RWPE2 (cell line): Measurements from ENCODE around the gene TINCR.

Experiments
- ATAC-seq: fragments of 200-7000 bp; cut with Tn5 transposase; 3 replicates; pipeline ENCODE4 v1.9.1; 2021; ENCODE audit warnings: low read depth
- DNase-seq: peaks from one replicate; pipeline ENCODE4 v3.0.0-alpha.2; 2020; ENCODE audit warnings: low spot score
- H3K27ac ChIP-seq: fragments of 450-650 bp; 2 replicates; pipeline ENCODE4 v1.5.1; 2017; ENCODE audit warnings: mild to moderate bottlenecking; ENCODE audit not compliant: poor library complexity, severe bottlenecking
- H3K27me3 ChIP-seq: fragments of 250-450 bp; sonication (Bioruptor Pico); 2 replicates; pipeline ENCODE4 v1.5.1; 2021; ENCODE audit warnings: mild to moderate bottlenecking, moderate library complexity; ENCODE audit not compliant: insufficient read depth, poor library complexity, severe bottlenecking
- H3K36me3 ChIP-seq: fragments of 250-450 bp; sonication (Bioruptor Pico); 2 replicates; pipeline ENCODE4 v1.5.1; 2020; ENCODE audit warnings: low read depth, mild to moderate bottlenecking, moderate library complexity
- H3K4me1 ChIP-seq: fragments of 250-450 bp; sonication (Bioruptor Pico); 2 replicates; pipeline ENCODE4 v1.5.1; 2021; ENCODE audit warnings: mild to moderate bottlenecking, moderate library complexity; ENCODE audit not compliant: insufficient read depth, poor library complexity, severe bottlenecking
- H3K4me3 ChIP-seq: fragments of 250-450 bp; sonication (Bioruptor Pico); 2 replicates; pipeline ENCODE4 v1.5.1; 2021; ENCODE audit warnings: mild to moderate bottlenecking, moderate library complexity; ENCODE audit not compliant: severe bottlenecking
- H3K9me3 ChIP-seq: fragments of 250-450 bp; sonication (Bioruptor Pico); 2 replicates; pipeline ENCODE4 v1.5.1; 2021; ENCODE audit warnings: mild to moderate bottlenecking, moderate library complexity; ENCODE audit not compliant: severe bottlenecking
- TF ChIP-seq, protein P1 (sequence below): fragments of 450-650 bp; IDR thresholded peaks from one replicate; pipeline ENCODE4 v1.5.1; 2017; ENCODE audit warnings: mild to moderate bottlenecking, moderate library complexity; ENCODE audit not compliant: poor library complexity, severe bottlenecking

The TINCR gene

GRCh38 chr19:5536337-5536894 lies 31.3 kb downstream of the TINCR start:
- ATAC-seq: peak; percentile 25; the same call in 1 of the 3 replicates
- H3K36me3 ChIP-seq: no peaks in the 10 kb centered on the region

GRCh38 chr19:5534787-5535586 lies 32.8 kb downstream of the TINCR start:
- TF ChIP-seq, protein P1, sequence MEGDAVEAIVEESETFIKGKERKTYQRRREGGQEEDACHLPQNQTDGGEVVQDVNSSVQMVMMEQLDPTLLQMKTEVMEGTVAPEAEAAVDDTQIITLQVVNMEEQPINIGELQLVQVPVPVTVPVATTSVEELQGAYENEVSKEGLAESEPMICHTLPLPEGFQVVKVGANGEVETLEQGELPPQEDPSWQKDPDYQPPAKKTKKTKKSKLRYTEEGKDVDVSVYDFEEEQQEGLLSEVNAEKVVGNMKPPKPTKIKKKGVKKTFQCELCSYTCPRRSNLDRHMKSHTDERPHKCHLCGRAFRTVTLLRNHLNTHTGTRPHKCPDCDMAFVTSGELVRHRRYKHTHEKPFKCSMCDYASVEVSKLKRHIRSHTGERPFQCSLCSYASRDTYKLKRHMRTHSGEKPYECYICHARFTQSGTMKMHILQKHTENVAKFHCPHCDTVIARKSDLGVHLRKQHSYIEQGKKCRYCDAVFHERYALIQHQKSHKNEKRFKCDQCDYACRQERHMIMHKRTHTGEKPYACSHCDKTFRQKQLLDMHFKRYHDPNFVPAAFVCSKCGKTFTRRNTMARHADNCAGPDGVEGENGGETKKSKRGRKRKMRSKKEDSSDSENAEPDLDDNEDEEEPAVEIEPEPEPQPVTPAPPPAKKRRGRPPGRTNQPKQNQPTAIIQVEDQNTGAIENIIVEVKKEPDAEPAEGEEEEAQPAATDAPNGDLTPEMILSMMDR: peak; percentile 28
- peaks cover 8% of the 10 kb centered on the region for H3K9me3 ChIP-seq
- no peak for DNase-seq
- H3K27ac ChIP-seq: no peak overlapping the region
- ATAC-seq: no peak
- no peak overlapping the region for H3K4me3 ChIP-seq
- peaks cover 8% of the 10 kb centered on the region for H3K4me1 ChIP-seq
- no peaks in the 10 kb centered on the region for H3K27me3 ChIP-seq
- H3K36me3 ChIP-seq: no peaks in the 10 kb centered on the region

More at GRCh38 chr19:5536337-5536894, 31.3 kb downstream of the TINCR start:
- Histone ChIP-seq H3K4me1 (peaks cover 8% of the 10 kb centered on the region), H3K9me3 (peaks cover 8% of the 10 kb centered on the region), H3K27ac (peak overlapping the region; percentile 30), H3K27me3 (no peaks in the 10 kb centered on the region), H3K4me3 (no peak overlapping the region)
- DNase-seq: no peak
- TF ChIP-seq, protein P1: no peak

- Histone ChIP-seq H3K4me1 (peaks cover 8% of the 10 kb centered on the region), H3K27me3 (no peaks in the 10 kb centered on the region), H3K9me3 (peaks cover 8% of the 10 kb centered on the region), H3K27ac (no peak overlapping the region), H3K36me3 (no peaks in the 10 kb centered on the region), H3K4me3 (no peak overlapping the region)
- no peak for ATAC-seq
- TF ChIP-seq, protein P1: no peak
- DNase-seq: no peak
Observed at GRCh38 chr19:5533257-5533656, 34.5 kb downstream of the TINCR start.

DNA sequence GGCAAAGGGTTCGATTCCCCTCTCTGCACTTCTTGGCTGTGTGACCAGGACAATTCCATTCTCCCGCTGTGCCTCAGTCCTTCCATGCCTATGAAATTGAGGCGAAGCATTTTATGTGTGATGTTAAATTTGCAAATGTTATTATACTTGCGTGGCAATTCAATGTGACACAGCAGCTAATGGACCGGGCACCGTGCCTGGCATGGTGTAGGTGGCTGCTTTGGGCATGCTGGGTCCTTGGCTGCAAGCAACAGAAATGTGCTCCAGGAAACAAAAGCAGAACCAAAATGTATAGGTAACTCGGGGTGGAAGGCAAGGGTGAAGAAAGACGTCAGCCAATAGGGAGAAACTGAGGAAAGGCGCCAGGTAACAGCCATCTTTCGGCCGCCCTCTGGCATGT lies 37.1 kb downstream of the TINCR start:
- Histone ChIP-seq H3K9me3 (peaks cover 8% of the 10 kb centered on the region), H3K4me1 (no peaks in the 10 kb centered on the region), H3K36me3 (no peaks in the 10 kb centered on the region), H3K27me3 (no peaks in the 10 kb centered on the region), H3K27ac (no peak overlapping the region), H3K4me3 (no peak overlapping the region)
- ATAC-seq: no peak
- DNase-seq: no peak
- TF ChIP-seq, protein P1: no peak

DNA sequence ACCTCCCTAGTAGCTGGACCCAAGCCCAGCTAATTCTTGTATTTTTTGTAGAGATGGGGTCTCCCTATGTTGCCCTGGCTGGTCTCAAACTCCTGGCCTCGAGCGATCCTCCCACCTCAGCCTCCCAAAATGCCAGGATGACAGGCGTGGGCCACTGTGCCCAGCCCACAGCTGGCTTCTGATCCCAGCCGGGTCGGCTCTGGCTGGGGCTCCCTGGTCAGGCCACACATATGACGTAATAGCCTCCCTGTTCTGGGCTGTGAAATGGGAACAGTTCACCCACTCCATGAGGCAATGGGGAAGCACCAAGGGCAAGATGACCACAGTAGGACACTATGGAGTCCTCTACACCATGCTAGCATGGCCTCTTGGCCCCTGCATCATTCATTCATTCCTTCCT lies 41.1 kb downstream of the TINCR start:
- Histone ChIP-seq H3K9me3 (no peaks in the 10 kb centered on the region), H3K36me3 (no peaks in the 10 kb centered on the region), H3K27ac (no peak overlapping the region), H3K4me3 (no peak overlapping the region), H3K4me1 (no peaks in the 10 kb centered on the region), H3K27me3 (no peaks in the 10 kb centered on the region)
- ATAC-seq (no peak), DNase-seq (no peak)
- TF ChIP-seq, protein P1: no peak
